SK-N-SH treated with all-trans-retinoic acid at 6 μM for 48 hours (cell line): Measurements from ENCODE around the gene ME3.
A peak's percentile ranks its signal among the peaks of the same experiment; 100 is the strongest.

Source experiments
- ATAC-seq: fragments of 200-7000 bp; cut with Tn5 transposase; 3 replicates; pipeline ENCODE4 v1.9.1; 2020; ENCODE audit warnings: mild to moderate bottlenecking, moderate library complexity
- BACH2 ChIP-seq: fragments of 250-450 bp; sonication (Bioruptor Pico); IDR thresholded peaks from 2 replicates; pipeline ENCODE4 v1.9.0; 2021; ENCODE audit warnings: mild to moderate bottlenecking, borderline replicate concordance
- CREB5 ChIP-seq: fragments of 250-450 bp; sonication (Bioruptor Pico); IDR thresholded peaks from 2 replicates; pipeline ENCODE4 v1.5.1; 2020; ENCODE audit warnings: low read depth, mild to moderate bottlenecking, moderate library complexity
- CSDC2 ChIP-seq: fragments of 250-450 bp; sonication (Bioruptor Pico); IDR thresholded peaks from 2 replicates; pipeline ENCODE4 v1.5.0; 2020; ENCODE audit warnings: mild to moderate bottlenecking, moderate library complexity
- CSRNP3 ChIP-seq: fragments of 250-450 bp; sonication (Bioruptor Pico); IDR thresholded peaks from 2 replicates; pipeline ENCODE4 v1.5.1; 2021; ENCODE audit warnings: mild to moderate bottlenecking, moderate library complexity
- ESRRG ChIP-seq: fragments of 250-450 bp; sonication (Bioruptor Pico); IDR thresholded peaks from 2 replicates; pipeline ENCODE4 v1.6.1; 2021; ENCODE audit warnings: mild to moderate bottlenecking
- GLIS3 ChIP-seq: fragments of 250-450 bp; sonication (Bioruptor Pico); IDR thresholded peaks from 2 replicates; pipeline ENCODE4 v1.5.0; 2020; ENCODE audit warnings: mild to moderate bottlenecking, moderate library complexity
- OSR1 ChIP-seq: fragments of 250-450 bp; sonication (Bioruptor Pico); IDR thresholded peaks from 2 replicates; pipeline ENCODE4 v1.8.0; 2022; ENCODE audit warnings: moderate library complexity, mild to moderate bottlenecking, inconsistent platforms
- PATZ1 ChIP-seq: fragments of 250-450 bp; sonication (Bioruptor Pico); IDR thresholded peaks from 2 replicates; pipeline ENCODE4 v1.8.0; 2020; ENCODE audit warnings: mild to moderate bottlenecking, moderate library complexity, borderline replicate concordance
- PPARA ChIP-seq: fragments of 250-450 bp; sonication (Bioruptor Pico); IDR thresholded peaks from 2 replicates; pipeline ENCODE4 v1.5.0; 2020; ENCODE audit warnings: mild to moderate bottlenecking, borderline replicate concordance
- RARB ChIP-seq: fragments of 250-450 bp; sonication (Bioruptor Pico); IDR thresholded peaks from 2 replicates; pipeline ENCODE4 v1.8.0; 2021; ENCODE audit warnings: mild to moderate bottlenecking, moderate library complexity
- SNAI2 ChIP-seq: fragments of 250-450 bp; sonication (Bioruptor Pico); IDR thresholded peaks from 2 replicates; pipeline ENCODE4 v1.5.0; 2020; ENCODE audit warnings: mild to moderate bottlenecking, moderate library complexity
- TCF4 ChIP-seq: fragments of 250-450 bp; sonication (Bioruptor Pico); IDR thresholded peaks from 2 replicates; pipeline ENCODE4 v1.8.0; 2021; ENCODE audit warnings: mild to moderate bottlenecking, moderate library complexity, borderline replicate concordance
- TOX ChIP-seq: fragments of 250-450 bp; sonication (Bioruptor Pico); IDR thresholded peaks from 2 replicates; pipeline ENCODE4 v1.8.0; 2021; ENCODE audit warnings: mild to moderate bottlenecking, moderate library complexity, borderline replicate concordance
- TSHZ2 ChIP-seq: fragments of 250-450 bp; sonication (Bioruptor Pico); IDR thresholded peaks from 2 replicates; pipeline ENCODE4 v1.5.0; 2020; ENCODE audit warnings: mild to moderate bottlenecking, moderate library complexity
- ZC3H10 ChIP-seq: fragments of 250-450 bp; sonication (Bioruptor Pico); IDR thresholded peaks from 2 replicates; pipeline ENCODE4 v1.5.1; 2021; ENCODE audit warnings: mild to moderate bottlenecking, moderate library complexity
- ZFP3 ChIP-seq: fragments of 250-450 bp; sonication (Bioruptor Pico); IDR thresholded peaks from 2 replicates; pipeline ENCODE4 v1.5.0; 2020; ENCODE audit warnings: mild to moderate bottlenecking, moderate library complexity
- ZFP30 ChIP-seq: fragments of 450-650 bp; formaldehyde crosslinking; IDR thresholded peaks from 2 replicates; pipeline ENCODE4 v1.5.0; 2022; ENCODE audit warnings: mild to moderate bottlenecking, moderate library complexity
- ZNF70 ChIP-seq: fragments of 450-650 bp; formaldehyde crosslinking; IDR thresholded peaks from 2 replicates; pipeline ENCODE4 v1.5.0; 2020; ENCODE audit warnings: mild to moderate bottlenecking, moderate library complexity
- ZNF8 ChIP-seq: fragments of 450-650 bp; formaldehyde crosslinking; IDR thresholded peaks from 2 replicates; pipeline ENCODE4 v1.5.0; 2020; ENCODE audit warnings: mild to moderate bottlenecking, moderate library complexity

Gene ME3

GRCh38 chr11:86478348-86478747 is 194.1 kb downstream of the ME3 start:
- no peak for TF ChIP-seq ZFP30 (CRISPR knock-in tag)
- TF ChIP-seq CREB5 (CRISPR knock-in tag) = no peak
- no peak for TF ChIP-seq PPARA (CRISPR knock-in tag)
- TF ChIP-seq, all 23 proteins: peak for 0

GRCh38 chr11:86477495-86478155 is 194.8 kb downstream of the ME3 start:
- TF ChIP-seq GLIS3 (CRISPR knock-in tag) (no peak), ZFP3 (CRISPR knock-in tag) (no peak), CSRNP3 (CRISPR knock-in tag) (no peak), CSDC2 (CRISPR knock-in tag) (no peak), ZFP30 (CRISPR knock-in tag) (no peak), RARB (CRISPR knock-in tag) (no peak), CREB5 (CRISPR knock-in tag) (no peak), ZC3H10 (no peak), TOX (CRISPR knock-in tag) (no peak), TCF4 (CRISPR knock-in tag) (no peak), ESRRG (no peak), PATZ1 (CRISPR knock-in tag) (no peak)
- peak; percentile 54 for ATAC-seq

More at GRCh38 chr11:86478348-86478747, 194.1 kb downstream of the ME3 start:
- ATAC-seq = no peak

- TF ChIP-seq SNAI2 = no peak
- no peak for TF ChIP-seq OSR1 (CRISPR knock-in tag)
- no peak for TF ChIP-seq ZFP30 (CRISPR knock-in tag)
- ATAC-seq = no peak
These were observed 196.1 kb downstream of the ME3 start for GRCh38 chr11:86476109-86476861.

- ATAC-seq = no peak
- TF ChIP-seq ZNF70 (CRISPR knock-in tag) = no peak
- TF ChIP-seq SNAI2 = no peak
- no peak for TF ChIP-seq BACH2 (CRISPR knock-in tag)
- no peak for TF ChIP-seq ZC3H10
- no peak for TF ChIP-seq ZNF8 (CRISPR knock-in tag)
- TF ChIP-seq ZFP30 (CRISPR knock-in tag) = no peak
- TF ChIP-seq TSHZ2 = no peak
These were observed 197.4 kb downstream of the ME3 start for GRCh38 chr11:86475027-86475426.
